Effector CD8-positive, alpha-beta T cell (primary cell): Measurements from ENCODE around the gene DCLK1.

Experiments used
- DNase-seq: peaks from one replicate; lab custom pipeline; 2025; lab: John Stamatoyannopoulos, UW

DCLK1 gene

DNA sequence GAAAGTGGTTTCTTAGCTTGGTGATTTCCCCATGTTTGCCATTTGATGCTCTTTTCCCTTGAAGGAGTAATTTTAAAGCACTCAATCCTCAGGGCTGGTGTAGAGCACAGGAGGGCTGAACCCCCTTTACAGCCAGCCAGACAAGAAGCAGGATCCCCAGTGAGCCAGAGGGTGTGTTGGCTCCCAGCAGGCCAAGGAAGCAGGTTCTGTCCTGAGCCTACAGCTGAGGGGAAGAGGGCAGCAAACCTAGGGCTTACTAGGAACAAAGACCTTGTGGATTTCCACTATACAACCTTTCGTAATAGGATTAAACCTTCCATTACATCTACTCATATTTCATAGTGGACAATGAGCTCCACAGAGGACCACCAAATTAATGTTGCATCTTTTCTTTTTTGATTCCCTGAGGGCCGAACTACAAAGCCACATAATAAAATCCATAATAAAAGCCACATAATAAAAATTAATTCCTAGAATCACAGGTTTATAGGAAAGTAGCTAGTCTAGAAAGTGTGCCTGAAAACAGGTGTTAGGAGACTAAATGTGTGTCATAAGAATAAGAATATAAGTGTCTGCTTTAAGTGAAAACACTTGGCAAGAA, 300.2 kb downstream of the DCLK1 start:
- no peak for DNase-seq

GRCh38 chr13:35826626-35827254, 304.4 kb downstream of the DCLK1 start:
- DNase-seq: no peak

DNA sequence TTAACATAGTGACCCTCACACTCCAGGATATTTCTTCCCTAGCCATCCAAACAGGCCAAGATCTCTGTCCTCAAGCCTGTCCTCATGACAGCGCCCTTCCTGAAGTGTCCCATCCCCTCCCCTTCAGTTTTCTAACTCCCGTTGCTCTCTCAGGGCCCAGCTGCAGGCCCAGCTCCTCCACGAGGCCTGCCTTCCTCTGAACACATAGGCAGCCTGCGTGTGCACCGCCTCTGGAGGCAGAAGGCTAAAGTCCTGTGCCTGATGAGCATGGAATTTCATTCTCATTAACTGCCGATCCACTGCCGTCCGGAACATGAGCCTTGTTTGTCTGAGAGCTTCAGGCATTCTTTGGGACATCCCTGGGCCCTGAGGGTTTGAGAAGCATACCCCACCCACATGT, 306.4 kb downstream of the DCLK1 start:
- no peak for DNase-seq

GRCh38 chr13:35824395-35824794, 306.8 kb downstream of the DCLK1 start:
- no peak for DNase-seq

DNA sequence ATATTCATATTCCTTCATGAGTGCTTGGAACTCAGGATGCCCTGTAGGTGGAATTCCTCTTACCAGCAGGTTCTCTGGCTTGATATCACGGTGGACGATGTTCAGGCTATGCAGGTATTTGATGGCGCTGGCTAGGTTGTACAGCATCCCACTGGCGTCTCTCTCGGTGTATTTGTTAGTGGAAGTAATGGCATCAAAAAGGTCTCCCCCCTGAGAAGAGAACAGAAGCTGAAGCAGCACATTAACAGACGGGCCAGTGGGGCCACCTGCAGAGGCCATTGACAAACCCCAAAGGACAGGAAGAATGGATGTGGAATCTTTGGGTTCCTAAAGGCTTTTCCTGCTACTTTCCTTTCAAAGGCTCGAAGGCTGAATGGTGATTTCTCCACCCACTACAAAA, 308.5 kb downstream of the DCLK1 start:
- DNase-seq: no peak

DNA sequence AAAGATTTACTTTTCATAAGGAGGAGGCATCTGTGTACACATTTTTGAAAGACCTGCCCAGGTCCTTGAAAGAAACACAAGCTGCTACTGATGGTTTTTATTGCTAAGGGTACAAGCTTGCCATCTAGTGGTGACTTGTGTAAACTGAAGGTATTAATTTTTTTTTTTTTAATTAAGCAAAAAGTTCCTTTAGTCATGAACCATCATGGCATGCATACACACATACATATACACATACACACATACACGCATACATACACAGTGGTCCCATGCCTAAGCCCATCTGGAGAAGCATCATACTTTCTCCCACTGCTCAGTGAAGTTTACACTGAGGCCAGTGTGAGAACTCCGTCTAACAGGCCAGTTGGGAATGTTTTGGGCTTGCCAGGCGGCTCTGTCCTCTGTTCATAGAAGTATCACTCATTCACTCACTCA, 312.5 kb downstream of the DCLK1 start:
- no peak for DNase-seq

DNA sequence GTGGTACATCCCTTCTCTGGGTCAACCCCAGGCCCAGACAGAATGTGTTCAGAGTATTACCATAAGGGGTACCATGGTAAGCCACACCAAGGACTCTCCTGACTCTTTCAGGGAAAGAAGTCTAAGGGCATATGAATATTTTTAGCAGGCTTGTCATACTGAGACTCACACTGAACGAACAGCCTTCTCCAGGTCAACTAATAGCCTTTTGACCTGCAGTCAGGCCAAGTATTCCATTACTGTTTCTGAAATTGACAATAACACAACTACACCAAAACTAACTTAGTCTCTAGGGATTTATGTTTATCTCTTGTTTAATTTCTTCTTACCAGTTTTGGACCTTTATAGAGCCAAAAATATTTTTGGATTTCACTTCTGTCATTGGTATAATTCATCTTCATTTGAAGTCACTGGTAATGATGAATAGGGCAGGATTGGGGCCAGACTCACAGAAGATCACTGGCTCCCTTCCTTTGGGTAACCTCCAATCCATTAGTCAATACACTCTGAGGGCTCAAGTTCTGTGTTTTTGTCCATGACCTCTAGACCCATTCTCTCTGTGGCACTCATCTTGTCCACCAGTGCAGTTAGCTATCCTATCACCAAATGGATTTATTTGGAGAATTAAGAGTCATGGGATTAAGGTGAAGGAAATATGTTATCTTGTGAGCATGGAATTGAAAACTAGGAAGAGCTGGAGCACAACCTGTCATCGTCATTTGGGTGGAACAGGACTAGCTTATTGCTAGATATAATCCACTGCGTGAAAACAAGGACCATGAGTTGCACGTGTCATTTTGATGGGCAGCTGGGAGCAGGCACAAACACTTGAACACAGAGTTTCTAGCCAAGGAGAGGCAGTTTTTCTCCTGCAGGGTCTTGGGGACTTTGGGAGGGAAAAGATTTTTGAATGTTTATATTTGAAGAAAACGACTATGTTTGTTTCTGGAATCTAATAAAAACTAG, 313.3 kb downstream of the DCLK1 start:
- DNase-seq: no peak

DNA sequence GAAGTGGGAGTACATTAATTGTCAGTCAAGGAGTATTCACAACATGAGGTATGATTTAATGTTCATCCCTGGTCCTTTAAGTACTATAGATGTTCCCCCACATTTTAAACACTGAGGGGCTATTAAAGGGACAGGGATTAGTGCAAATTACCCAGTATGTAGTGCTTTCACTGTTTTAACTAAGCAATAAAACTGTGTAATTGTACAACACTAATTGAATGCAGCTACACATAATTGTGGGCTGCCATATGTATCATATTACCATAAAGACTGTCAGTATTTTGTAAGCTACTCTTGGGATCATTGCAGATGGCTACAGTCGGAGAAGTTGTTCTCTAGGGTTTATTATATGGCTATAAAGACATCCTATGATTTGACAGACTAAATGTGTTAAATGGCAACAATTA, 316.6 kb downstream of the DCLK1 start:
- no peak for DNase-seq

GRCh38 chr13:35812736-35813135, 318.4 kb downstream of the DCLK1 start:
- DNase-seq: no peak

- no peak for DNase-seq
Measured at GRCh38 chr13:35810321-35810720, 320.9 kb downstream of the DCLK1 start.

GRCh38 chr13:35808846-35809245, 322.3 kb downstream of the DCLK1 start:
- no peak for DNase-seq

GRCh38 chr13:35804901-35805300, 326.3 kb downstream of the DCLK1 start:
- no peak for DNase-seq

- no peak for DNase-seq
Measured at GRCh38 chr13:35797991-35798390, 333.2 kb downstream of the DCLK1 start.

- DNase-seq: no peak
Measured at GRCh38 chr13:35797244-35797643, 333.9 kb downstream of the DCLK1 start.

DNA sequence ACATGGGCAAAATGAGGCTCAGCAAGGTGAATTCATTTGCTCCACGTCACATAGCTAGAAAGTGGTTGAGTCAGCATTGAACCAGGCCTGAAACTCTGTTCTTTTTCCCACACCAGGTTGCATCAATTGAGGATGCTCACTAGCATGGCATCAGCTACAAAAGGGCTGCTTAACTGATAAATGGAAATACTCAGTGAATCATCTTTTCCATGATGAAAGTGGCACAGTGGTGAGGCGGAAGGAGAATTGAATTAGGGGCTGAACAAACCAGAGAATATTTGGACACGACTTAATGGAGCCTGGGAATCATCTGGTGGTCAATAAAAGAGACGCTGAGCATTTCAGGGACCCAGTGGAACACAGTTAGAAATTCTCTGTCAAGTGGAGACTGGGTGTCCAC, 334.6 kb downstream of the DCLK1 start:
- no peak for DNase-seq

DNA sequence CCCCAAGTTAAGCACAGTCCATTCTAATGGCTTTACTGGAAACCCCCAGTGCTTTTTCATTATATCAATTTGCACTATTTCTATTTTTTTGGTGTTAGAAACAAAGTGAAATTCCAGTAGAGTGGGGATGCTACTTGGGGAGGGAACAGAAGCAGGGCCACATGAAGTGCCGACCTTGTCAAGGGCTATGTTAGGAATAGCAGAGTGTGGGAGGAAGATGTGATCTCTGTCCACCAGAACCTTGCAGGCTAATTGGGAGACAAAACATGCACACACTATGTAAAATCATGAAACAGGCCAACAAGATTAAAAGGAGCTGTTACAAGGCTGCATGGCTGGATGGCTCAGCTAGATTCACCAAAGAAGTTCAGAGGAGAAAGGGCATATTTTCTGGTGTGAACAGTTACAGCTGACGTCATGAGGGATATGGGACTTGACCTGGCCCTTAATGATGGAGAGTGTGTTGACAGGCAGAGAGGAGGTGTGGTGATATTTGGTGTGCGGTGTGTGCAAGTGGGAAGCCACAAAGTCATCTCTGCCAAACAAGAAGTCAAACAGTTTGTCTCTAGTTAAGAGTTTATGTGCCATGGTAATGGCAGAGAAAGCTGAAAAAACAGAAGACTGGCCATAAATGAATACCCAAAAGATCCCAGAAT, 336.3 kb downstream of the DCLK1 start:
- DNase-seq: no peak

DNA sequence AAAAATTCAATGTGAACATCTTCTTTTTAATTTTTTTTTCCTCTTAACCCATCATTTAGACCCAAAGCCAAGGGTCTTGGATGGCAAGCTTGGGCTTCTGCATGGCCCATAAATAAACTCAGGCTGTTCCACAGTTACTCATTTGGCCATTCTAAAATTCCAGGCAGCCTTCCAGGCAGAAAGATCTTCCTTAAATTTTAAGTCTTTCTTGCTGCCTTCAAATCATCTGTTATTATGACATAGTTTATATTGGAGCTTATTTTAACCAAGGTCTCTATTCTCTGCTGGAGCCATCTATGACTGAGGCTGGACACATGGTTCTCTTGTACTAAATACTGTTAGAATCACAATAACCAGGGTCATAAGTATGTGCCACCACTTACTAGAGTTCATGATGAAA, 337.4 kb downstream of the DCLK1 start:
- DNase-seq: no peak

DNA sequence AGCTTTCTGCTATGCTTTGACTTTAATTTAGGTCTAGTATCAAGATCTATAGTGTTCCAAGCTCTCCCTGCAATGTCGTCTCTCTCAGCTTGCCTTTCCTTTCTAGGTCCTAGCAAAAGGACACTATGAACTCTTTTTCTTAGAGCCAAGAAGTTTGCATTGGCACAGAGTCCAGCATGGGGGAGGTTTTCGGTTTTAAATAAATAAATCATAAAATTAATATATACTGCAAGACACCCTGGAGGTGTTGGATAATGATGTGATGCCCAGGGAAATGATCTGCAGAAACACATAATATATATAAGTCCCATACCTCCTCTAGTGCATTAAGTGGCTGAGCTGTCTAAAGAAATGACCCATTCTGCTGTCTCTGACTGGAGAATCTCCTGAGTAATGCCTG, 338.3 kb downstream of the DCLK1 start:
- DNase-seq: no peak

DNA sequence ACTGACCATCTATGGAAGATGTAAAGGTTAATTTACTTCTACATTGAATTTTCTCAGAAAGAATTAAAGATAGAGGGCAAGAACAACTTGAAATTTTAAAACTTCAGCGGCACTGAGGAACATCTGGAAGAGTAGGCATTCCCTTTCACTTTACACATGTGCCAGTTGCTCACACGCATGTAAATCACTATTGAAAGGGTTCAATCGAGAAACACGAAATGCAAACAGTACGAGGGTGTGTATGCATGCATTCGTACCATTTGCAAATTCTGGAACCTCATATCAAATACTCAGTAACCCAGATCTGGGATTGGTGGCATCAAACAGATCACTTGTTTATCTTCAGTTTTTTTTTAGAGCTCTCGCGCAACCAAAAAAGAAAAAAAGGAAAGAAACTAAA, 339.2 kb downstream of the DCLK1 start:
- no peak for DNase-seq

DNA sequence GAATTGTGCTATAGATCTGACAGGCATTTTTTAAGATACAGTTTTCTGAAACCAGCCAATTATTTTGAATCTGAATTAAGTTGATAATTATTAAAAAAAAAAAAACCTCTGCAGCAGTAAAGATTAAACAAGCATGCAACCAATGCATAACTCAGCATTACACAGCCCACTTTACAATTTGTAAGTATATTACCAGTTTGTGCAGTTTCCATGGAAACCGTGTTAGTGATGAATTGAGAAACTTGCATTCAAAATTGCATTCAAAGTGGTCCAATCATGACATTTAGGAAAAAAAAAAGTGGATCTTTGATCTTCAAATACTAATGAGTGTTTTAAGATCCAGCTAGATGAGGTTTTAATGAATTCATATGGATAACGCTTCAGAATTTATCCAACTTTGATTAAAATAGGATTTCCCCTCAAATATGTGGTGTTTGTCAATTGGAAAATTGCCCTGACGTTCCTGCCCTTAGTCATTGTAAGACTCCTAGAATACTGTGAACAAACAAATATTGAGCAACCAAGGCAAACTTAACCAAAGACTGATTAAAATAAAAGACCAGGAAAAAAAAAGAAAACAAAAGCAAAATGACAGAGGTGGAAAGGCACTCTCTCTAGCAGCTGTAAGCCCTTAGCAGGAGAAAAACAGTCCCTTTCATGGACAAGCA, 339.9 kb downstream of the DCLK1 start:
- no peak for DNase-seq

GRCh38 chr13:35789335-35790165, 341.6 kb downstream of the DCLK1 start:
- no peak for DNase-seq
